Measurements from ENCODE around the gene OCLN.
"Not testable (repeated sequence)": the region's sequence is repeated elsewhere in the genome, so short reads cannot be mapped to it uniquely, and the experiment has no call there.

Gene OCLN

DNA sequence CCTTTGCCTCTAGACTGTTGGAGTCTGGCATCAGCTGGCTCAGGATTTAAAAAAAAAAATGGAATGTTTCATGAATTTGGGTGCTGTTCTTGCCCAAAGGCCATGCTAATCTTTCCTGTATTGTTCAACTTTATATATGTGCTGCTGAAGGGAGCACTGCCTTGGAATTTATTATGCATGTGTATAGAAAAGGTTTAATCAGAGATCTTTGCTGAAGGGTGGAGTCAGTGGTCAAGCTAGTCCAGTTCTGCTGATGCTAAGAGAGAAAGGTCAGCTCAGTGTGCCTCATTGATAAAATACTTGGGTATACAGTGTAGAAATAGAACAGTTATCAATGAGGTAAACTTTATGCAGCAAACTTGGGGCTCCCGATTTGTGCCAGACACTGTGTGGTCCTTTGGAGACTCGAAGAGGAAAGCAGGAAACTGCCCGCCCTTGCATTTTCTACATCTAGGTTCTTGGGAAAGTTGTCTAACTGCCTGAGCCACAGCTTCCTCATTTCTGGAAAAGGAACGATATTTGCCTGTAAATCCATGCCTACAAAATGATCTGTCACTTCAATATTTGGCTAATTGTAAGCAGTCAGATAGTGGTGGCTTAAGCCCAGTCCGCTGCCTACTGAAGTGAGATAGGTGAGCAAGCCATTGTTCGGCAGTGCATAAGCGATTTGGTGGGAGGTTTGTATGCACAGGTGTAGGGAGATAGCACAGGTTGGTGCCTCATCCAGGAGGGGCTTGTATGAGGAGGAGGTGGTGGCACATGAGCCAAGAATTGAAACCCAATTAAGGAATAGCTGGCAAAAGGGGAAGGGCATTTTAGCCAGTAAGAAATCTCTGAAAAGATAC lies 38.2 kb downstream of the OCLN start:
- DNase-seq, result no peak

DNA sequence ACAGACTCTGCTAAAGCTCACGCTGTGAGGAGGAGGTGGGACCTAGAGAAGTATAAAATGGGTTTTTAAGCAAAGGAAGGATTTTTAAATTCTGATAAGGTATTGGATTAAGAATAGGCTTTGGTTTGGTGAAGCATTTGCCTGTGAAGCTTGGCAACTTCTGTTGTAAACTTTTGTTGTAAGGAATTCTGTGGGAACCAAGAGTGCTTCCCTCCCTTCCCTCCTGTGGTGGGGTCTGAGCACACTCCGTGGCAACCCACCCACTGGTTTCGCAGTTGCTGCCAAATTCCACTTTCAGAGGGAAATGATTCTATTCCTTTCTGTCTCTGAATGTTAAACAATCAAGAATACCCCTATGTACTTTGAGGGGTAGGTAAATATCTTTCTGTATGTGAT lies 38.8 kb downstream of the OCLN start:
- no peak for DNase-seq

DNA sequence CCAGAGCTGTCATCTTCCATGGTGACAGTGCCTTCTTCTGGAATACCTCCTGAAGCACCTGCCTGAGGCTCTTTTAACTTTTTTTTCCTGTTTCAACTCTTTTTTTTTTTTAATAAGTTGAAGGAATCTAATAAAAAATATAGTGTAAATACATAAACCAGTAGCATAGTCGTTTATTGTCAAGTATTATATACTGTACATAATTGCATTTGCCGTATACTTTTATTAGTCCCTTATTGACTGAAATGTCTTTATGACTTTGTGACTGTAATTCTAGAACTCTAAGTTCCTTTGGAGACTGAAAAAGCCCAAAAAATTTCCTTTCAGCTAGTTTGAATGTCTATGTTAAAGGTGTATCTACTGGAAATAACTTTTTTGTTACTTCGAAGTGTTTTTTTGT lies 45.3 kb downstream of the OCLN start:
- not testable (repeated sequence) for DNase-seq

GRCh38 chr5:69538735-69539134 lies 46.1 kb downstream of the OCLN start:
- DNase-seq, result not testable (repeated sequence)

DNA sequence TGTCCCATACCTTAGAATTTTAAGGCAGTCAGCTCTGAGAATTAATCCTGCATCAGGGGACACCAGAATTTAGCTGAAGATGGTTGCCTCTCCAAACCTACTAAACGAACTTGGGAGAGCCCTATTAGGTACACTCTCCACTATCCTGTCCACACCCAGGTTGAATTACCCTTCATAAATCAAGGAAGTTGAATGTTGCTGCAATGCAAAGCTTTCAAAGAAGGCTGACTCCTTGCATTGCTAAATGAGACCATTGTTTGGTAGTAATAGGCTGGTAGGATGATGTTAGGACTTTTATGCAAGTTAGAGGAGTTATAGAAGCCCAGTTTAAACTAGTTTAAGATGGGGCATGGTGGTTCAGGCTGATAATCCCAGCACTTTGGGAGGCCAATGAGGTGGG lies 48.8 kb downstream of the OCLN start:
- not testable (repeated sequence) for DNase-seq

- DNase-seq, result not testable (repeated sequence)
Measured at GRCh38 chr5:69542838-69543618, 50.4 kb downstream of the OCLN start.

DNA sequence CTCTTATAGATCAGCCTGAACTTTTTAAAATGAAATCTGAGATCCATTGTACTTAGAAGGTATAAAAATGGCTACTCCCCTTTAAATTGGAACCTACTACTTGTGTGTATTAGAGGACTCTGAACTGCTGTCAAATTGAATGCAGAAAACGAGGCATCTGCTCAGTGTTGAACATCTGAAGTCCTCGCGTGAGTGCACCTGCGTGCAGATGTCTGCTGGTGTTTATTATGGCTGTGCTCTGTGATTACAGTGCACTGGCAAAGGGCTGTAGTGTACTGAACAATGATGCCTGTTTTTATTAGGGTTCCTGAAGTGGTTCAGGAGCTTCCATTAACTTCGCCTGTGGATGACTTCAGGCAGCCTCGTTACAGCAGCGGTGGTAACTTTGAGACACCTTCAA lies 52.0 kb downstream of the OCLN start:
- DNase-seq, result not testable (repeated sequence)

GRCh38 chr5:69559908-69560330 lies 67.3 kb downstream of the OCLN start, which contains the start of gene GTF2H2C:
TSS of gene GTF2H2C (plus strand) at chr5:69560191. CDS start at chr5:69565133, 4,942 bp downstream.
- DNase-seq, result peak; percentile 76

DNA sequence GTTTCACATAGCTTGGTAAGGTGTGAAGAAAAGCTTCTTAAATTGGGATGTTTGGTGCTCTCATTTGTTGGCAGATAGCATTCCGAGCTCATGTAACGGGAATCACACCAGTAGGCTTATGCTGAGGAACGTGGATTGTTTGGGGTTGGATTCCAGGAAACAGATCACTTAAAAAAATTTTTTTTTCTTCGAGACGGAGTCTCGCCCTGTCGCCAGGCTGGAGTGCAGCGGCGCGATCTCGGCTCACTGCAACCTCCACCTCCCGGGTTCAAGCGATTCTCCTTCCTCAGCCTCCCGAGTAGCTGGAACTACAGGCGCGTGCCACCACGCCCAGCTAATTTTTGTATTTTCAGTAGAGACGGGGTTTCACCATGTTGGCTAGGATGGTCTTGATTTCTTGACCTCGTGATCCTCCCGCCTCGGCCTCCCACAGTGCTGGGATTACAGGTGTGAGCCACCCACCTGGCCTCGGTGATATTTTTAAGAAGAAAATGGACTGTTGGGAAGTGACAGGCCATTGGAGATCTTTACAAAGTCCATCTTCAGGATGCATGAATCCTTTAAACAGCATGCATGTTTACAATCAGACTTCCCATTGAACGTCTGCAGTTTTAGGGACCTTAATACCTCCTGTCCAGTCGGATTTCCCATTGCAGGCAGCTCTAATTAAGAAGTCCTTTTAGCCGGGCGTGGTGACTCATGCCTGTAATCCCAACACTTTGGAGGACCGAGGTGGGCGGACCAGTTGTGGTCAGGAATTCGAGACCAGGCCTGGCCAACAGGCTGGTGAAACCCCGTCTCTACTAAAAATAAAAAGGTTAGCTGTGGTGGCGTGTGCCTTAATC lies 68.2 kb downstream of the OCLN start:
- DNase-seq, result not testable (repeated sequence)

GRCh38 chr5:69566172-69566571 lies 73.6 kb downstream of the OCLN start:
- not testable (repeated sequence) for DNase-seq

DNA sequence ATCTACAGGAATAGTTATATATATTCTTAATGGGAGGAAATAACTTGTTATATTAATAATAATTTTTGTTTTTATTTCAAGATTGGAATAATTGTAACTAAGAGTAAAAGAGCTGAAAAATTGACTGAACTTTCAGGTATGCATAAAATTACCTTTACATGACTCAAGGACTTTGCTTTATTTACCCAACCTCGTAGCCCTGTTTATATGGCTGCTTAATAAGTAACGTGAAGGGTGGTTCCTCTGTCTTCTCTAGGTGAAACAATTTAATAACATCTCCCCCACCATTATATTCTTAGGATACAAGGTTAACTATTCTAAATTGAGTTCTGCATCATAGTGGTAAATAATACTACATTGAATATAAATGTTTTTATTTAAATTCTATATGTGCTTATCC lies 75.5 kb downstream of the OCLN start:
- DNase-seq, result not testable (repeated sequence)

DNA sequence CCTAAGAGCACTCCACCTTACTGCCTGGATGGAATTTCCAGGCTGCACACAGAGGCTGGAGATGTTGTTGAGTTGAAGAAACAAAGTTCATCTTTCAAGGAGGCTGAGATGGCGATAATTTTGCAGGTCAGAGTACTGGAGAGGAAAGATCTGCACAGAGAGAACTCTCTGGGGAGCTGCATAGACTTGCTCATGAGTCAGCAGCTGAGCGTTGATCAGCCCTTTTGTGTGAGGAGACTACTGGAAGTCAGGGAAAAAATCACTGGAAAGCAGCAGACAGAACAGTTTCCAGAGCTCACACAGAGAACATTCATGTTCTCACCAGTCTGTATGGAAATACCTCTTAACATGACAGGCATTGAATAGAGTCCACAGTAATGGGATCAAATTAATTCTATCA lies 90.8 kb downstream of the OCLN start:
- not testable (repeated sequence) for DNase-seq

DNA sequence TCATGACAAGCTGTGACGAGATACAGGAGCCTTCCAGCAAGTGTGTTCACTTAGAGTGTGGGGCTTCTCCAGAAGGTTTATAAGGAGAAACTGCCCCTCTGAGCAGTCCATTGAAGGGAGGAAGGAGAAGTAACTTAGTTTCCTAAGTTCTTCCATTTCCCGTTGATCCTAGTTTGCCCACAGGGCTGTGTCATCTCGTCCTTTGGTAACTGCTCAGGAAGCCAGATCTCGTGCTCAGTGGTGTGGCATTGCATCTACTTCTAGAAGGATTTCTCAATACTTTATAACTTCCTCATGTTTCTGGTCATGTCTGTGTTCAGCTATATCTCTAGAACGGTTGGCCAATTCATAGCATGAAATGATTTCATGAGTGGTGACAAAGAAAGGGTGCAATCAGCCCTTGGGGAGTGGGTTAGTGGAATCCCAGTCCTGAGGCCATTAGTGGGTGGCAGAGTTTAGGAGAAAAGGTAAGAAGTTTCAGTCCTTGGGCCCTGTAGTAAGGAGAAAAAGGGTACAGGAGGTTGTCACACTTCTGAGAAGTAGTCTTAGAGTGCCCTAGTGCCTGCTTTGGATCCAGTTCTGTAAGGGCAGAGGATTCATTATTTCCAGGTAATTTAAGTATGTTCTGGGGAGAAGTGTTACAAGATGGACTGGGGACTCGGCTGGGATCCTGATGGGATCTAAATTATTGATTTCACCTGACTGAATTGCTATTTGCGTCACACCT lies 103.7 kb downstream of the OCLN start:
- DNase-seq, result not testable (repeated sequence)

DNA sequence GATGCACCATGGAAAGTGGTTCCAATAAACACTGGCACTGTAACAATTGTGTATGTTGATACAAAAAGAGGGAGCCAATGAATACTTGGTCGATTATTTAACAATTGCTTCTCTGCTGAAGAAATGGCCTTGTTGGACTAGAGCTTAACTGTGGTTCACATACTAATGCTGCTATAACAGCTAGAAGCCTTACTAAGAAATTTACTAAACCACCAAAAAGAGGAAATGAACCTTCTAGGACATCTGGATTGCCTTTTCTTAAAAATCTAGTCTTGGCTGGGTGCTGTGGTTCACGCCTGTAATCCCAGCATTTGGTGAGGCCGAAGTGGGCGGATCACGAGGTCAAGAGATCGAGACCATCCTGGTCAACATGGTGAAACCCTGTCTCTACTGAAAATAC lies 109.4 kb downstream of the OCLN start:
- not testable (repeated sequence) for DNase-seq

DNA sequence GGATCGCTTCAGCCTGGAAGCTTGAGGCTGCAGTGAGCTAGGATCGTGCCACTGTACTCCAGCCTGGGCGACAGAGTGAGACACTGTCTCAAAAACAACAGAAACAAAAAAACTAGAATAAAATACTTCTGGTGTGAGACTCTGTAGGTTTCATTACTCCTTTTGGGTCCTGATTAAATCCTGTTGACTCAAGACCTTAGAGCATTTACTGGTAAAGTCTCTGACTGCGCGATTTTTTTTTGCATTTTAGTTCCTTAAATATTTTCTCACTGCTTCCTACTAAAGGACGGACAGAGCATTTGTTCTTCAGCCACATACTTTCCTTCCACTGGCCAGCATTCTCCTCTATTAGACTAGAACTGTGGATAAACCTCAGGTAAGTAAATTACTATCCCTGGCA lies 114.2 kb downstream of the OCLN start:
- DNase-seq, result not testable (repeated sequence)

All from NCI-H226 (cell line).